ENCODE results near the gene DNAL4.

The DNAL4 gene

GRCh38 chr22:38829485-38829884, 35.5 kb upstream of the DNAL4 start:
- H3K27ac Mint-ChIP-seq, result no peak overlapping the region
- no peaks in the 10 kb centered on the region for H3K36me3 Mint-ChIP-seq (ENCODE audit: low read depth)
- H3K9me3 Mint-ChIP-seq, result no peaks in the 10 kb centered on the region
- no peak for DNase-seq
- no peaks in the 10 kb centered on the region for H3K4me1 Mint-ChIP-seq
- TF ChIP-seq CTCF (IDR thresholded peaks at IDR 0.05), result no peak
- peaks cover 14% of the 10 kb centered on the region for H3K27me3 Mint-ChIP-seq (ENCODE audit: low read depth, poor library complexity)
- no peak overlapping the region for H3K4me3 Mint-ChIP-seq

DNA sequence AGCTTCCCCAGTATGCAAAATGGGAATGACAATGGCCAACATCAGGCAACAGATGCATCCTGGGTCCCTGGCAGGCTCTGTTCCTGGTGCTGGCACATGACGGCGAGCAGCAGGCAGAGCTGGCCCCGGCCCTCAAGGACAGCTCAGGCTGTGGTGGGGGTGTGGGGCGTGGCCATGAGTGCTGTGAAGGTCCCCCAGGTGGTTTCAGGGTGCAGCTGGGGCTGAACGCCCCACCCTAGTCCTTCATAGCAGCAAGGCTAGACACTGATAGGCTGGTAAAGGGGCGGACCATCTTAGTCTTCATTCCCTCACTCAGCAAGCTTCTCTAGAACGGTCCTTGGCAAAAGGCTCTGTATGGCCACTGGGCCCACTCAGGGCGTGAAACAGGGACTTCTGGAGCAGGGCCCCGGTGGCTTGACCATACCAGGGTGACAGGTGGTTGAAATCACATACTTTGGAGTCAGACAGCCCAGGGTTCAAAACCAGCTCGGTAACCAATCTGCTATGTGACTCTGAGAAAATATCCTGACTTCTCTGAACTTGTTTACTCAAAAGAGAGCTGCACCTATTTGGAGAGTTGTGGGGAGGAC, 34.8 kb upstream of the DNAL4 start:
- H3K36me3 Mint-ChIP-seq (ENCODE audit: low read depth), result no peaks in the 10 kb centered on the region
- H3K27me3 Mint-ChIP-seq (ENCODE audit: low read depth, poor library complexity), result peaks cover 7% of the 10 kb centered on the region
- H3K27ac Mint-ChIP-seq, result no peak overlapping the region
- no peak for TF ChIP-seq CTCF (IDR thresholded peaks at IDR 0.05)
- H3K4me3 Mint-ChIP-seq, result no peak overlapping the region
- H3K9me3 Mint-ChIP-seq, result no peaks in the 10 kb centered on the region
- DNase-seq, result no peak
- H3K4me1 Mint-ChIP-seq, result no peaks in the 10 kb centered on the region

- no peak overlapping the region for H3K27ac Mint-ChIP-seq
- H3K9me3 Mint-ChIP-seq, result no peaks in the 10 kb centered on the region
- no peak for TF ChIP-seq CTCF (IDR thresholded peaks at IDR 0.05)
- peaks cover 10% of the 10 kb centered on the region for H3K27me3 Mint-ChIP-seq (ENCODE audit: low read depth, poor library complexity)
- H3K4me1 Mint-ChIP-seq, result no peaks in the 10 kb centered on the region
- DNase-seq, result no peak
- no peak overlapping the region for H3K4me3 Mint-ChIP-seq
- no peaks in the 10 kb centered on the region for H3K36me3 Mint-ChIP-seq (ENCODE audit: low read depth)
Observed at GRCh38 chr22:38828191-38828590, 34.2 kb upstream of the DNAL4 start.

GRCh38 chr22:38827510-38827909, 33.6 kb upstream of the DNAL4 start:
- Mint-ChIP-seq H3K9me3 (no peaks in the 10 kb centered on the region), H3K4me3 (no peak overlapping the region), H3K27me3 (ENCODE audit: low read depth, poor library complexity) (peaks cover 11% of the 10 kb centered on the region), H3K4me1 (no peaks in the 10 kb centered on the region), H3K36me3 (ENCODE audit: low read depth) (no peaks in the 10 kb centered on the region), H3K27ac (no peak overlapping the region)
- no peak for DNase-seq
- TF ChIP-seq CTCF (IDR thresholded peaks at IDR 0.05), result no peak

GRCh38 chr22:38826801-38827200, 32.9 kb upstream of the DNAL4 start:
- no peak for TF ChIP-seq CTCF (IDR thresholded peaks at IDR 0.05)
- no peak for DNase-seq
- H3K27ac Mint-ChIP-seq, result no peak overlapping the region
- no peaks in the 10 kb centered on the region for H3K4me1 Mint-ChIP-seq
- H3K9me3 Mint-ChIP-seq, result no peaks in the 10 kb centered on the region
- H3K27me3 Mint-ChIP-seq (ENCODE audit: low read depth, poor library complexity), result peaks cover 11% of the 10 kb centered on the region
- no peaks in the 10 kb centered on the region for H3K36me3 Mint-ChIP-seq (ENCODE audit: low read depth)
- no peak overlapping the region for H3K4me3 Mint-ChIP-seq

DNA sequence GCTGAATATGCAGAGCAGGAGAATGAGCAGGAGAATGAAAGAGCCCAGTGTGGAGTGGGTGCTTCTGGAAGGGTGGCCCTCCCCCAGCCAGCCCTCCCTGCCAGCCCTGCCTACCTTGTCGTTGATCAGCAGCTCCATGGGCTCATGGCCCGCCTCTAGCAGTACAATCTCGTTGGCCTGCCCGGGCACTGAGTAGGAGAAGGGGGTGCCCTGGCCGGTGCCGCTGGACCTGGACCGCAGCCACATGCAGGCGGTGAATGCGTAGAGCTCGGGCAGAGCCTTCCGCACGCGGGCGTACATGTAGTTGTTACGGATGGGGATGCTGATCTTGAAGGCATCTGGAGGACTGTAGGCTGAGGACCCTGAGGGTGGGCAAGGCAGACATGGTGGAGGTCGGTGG, 32.4 kb upstream of the DNAL4 start:
- Mint-ChIP-seq H3K36me3 (ENCODE audit: low read depth) (no peaks in the 10 kb centered on the region), H3K4me3 (no peak overlapping the region), H3K27ac (no peak overlapping the region), H3K4me1 (no peaks in the 10 kb centered on the region), H3K9me3 (no peaks in the 10 kb centered on the region), H3K27me3 (ENCODE audit: low read depth, poor library complexity) (peaks cover 11% of the 10 kb centered on the region)
- no peak for DNase-seq
- TF ChIP-seq CTCF (IDR thresholded peaks at IDR 0.05), result no peak

All from nephron progenitor cell (in vitro differentiated cells).